ENCODE data around the gene ZDHHC18.
A peak's percentile ranks its signal among the peaks of the same experiment; 100 is the strongest.
"Not testable (repeated sequence)": the region's sequence is repeated elsewhere in the genome, so short reads cannot be mapped to it uniquely, and the experiment has no call there.

ZDHHC18 gene

GRCh38 chr1:26829184-26829911 is 2.9 kb downstream of the ZDHHC18 start:
- peak in 2 of 10 donors; percentile 33 to 67 for DNase-seq
- intact Hi-C loops (cut with DNase I), result no loop called here

GRCh38 chr1:26831059-26831458 is 4.6 kb downstream of the ZDHHC18 start:
- no peak for DNase-seq
- intact Hi-C loops (cut with DNase I), result no loop called here

- peak in 1 of 10 donors; percentile 28 for DNase-seq
- intact Hi-C loops (cut with DNase I), result no loop called here
These were observed 5.2 kb downstream of the ZDHHC18 start for GRCh38 chr1:26831546-26832248.

GRCh38 chr1:26832249-26832960 is 5.9 kb downstream of the ZDHHC18 start:
- intact Hi-C loops (cut with DNase I), result no loop called here

GRCh38 chr1:26833432-26834405 is 7.2 kb downstream of the ZDHHC18 start:
- intact Hi-C loops (cut with DNase I), result no loop called here
- DNase-seq, result peak in 3 of 10 donors; percentile 51 to 68 (median 64)

More at GRCh38 chr1:26832249-26832960, 5.9 kb downstream of the ZDHHC18 start:
- DNase-seq, result peak in 2 of 10 donors; percentile 44 to 79

- intact Hi-C loops (cut with DNase I), result not testable (repeated sequence)
- DNase-seq, result peak in 1 of 10 donors; percentile 61
These were observed 11.2 kb downstream of the ZDHHC18 start for GRCh38 chr1:26837665-26838064.

- intact Hi-C loops (cut with DNase I), result no loop called here
- peak in 1 of 10 donors; percentile 27 for DNase-seq
These were observed 12.2 kb downstream of the ZDHHC18 start for GRCh38 chr1:26838474-26839338.

GRCh38 chr1:26839339-26839722 is 12.8 kb downstream of the ZDHHC18 start:
- no peak for DNase-seq
- intact Hi-C loops (cut with DNase I), result no loop called here

GRCh38 chr1:26839779-26840178 is 13.3 kb downstream of the ZDHHC18 start:
- peak in 1 of 10 donors; percentile 33 for DNase-seq
- intact Hi-C loops (cut with DNase I), result no loop called here

- intact Hi-C loops (cut with DNase I), result no loop called here
- no peak for DNase-seq
These were observed 18.1 kb downstream of the ZDHHC18 start for GRCh38 chr1:26844424-26845196.

GRCh38 chr1:26847826-26848225 is 21.3 kb downstream of the ZDHHC18 start:
- DNase-seq; intact Hi-C loops (cut with DNase I): not testable (repeated sequence)

- DNase-seq, result peak in 4 of 10 donors; percentile 26 to 78 (median 38)
- intact Hi-C loops (cut with DNase I), result no loop called here
These were observed 22.0 kb downstream of the ZDHHC18 start for GRCh38 chr1:26848499-26848898.

GRCh38 chr1:26848941-26849774 is 22.7 kb downstream of the ZDHHC18 start:
- intact Hi-C loops (cut with DNase I), result no loop called here
- no peak for DNase-seq

- no peak for DNase-seq
- intact Hi-C loops (cut with DNase I), result no loop called here
These were observed 24.7 kb downstream of the ZDHHC18 start for GRCh38 chr1:26851106-26851684.

- intact Hi-C loops (cut with DNase I), result loop anchor here (1.0 kb wide), 1 partner anchor 26 kb away; no protein-coding TSS in a partner anchor
- DNase-seq, result no peak
These were observed 26.2 kb downstream of the ZDHHC18 start for GRCh38 chr1:26852701-26853100.

- intact Hi-C loops (cut with DNase I), result loop anchor here (1.0 kb wide), 1 partner anchor 25 kb away; no protein-coding TSS in a partner anchor
- DNase-seq, result peak in 9 of 10 donors; percentile 50 to 96 (median 81)
These were observed 26.7 kb downstream of the ZDHHC18 start for GRCh38 chr1:26853156-26853555.

GRCh38 chr1:26853600-26853999 is 27.1 kb downstream of the ZDHHC18 start:
- DNase-seq, result peak in 1 of 10 donors; percentile 23

More at GRCh38 chr1:26853600-26853999, 27.1 kb downstream of the ZDHHC18 start:
- intact Hi-C loops (cut with DNase I), result loop anchor here (1.0 kb wide), 1 partner anchor 25 kb away; no protein-coding TSS in a partner anchor
